Measurements from ENCODE around the gene MAN1C1. TPM values are rescaled to one million over a fixed set of nuclear protein-coding genes. Genes with fewer than 3 reads are reported as not detected.

The MAN1C1 gene
- total RNA-seq, 2 donors from 2014 or later: 8.8 to 15.3 TPM

- DNase-seq (ENCODE audit: low spot score in 2 of 2): no peak
- peak overlapping the region in 1 of 2 donors; percentile 44 for H3K27ac Mint-ChIP-seq
Measured at GRCh38 chr1:25750923-25751605, 134.5 kb downstream of the MAN1C1 start.

DNA sequence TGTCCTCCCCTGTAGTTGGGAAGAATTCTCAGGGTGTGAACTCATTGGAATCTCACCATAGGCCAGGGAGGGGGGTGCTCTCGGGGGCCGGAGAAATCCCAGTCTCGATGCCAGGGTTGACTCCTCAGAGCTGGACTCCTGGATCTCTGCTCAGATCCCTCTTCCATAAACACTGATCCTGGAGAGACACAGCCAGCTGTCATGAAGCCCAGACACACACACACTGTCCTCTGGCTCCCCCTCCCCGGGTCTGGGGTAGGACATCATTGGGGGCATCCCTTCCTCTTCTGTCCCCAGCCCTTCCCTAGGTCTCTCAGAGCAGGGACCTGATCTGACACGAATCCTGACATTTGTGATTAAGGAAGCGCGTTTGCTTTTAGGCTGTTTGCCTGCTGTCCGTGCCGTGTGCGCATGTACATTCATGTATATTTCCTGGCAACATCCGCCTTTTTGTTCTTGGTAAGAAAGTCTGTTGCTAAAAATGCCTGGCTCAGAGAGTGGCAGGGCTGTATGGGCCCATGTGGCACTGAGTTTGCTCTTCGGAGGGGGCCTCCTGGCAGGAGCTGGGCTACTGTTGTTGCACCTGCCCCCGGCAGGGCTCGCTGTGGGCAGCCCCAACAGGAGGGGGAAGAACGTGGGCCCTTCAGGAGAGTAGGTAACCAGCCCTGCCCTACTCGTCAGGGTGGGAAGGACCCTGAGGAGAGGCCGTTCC, 138.0 kb downstream of the MAN1C1 start:
- no peak for DNase-seq (ENCODE audit: low spot score in 2 of 2)
- Mint-ChIP-seq H3K27ac (peak overlapping the region; percentile 87 to 94), H3K9me3 (no peaks in the 10 kb centered on the region), H3K36me3 (no peaks in the 10 kb centered on the region)
- ATAC-seq: peak; percentile 72 to 75

More at GRCh38 chr1:25750923-25751605, 134.5 kb downstream of the MAN1C1 start:
- H3K36me3 Mint-ChIP-seq: no peaks in the 10 kb centered on the region
- ATAC-seq: no peak
- H3K9me3 Mint-ChIP-seq: no peaks in the 10 kb centered on the region

DNA sequence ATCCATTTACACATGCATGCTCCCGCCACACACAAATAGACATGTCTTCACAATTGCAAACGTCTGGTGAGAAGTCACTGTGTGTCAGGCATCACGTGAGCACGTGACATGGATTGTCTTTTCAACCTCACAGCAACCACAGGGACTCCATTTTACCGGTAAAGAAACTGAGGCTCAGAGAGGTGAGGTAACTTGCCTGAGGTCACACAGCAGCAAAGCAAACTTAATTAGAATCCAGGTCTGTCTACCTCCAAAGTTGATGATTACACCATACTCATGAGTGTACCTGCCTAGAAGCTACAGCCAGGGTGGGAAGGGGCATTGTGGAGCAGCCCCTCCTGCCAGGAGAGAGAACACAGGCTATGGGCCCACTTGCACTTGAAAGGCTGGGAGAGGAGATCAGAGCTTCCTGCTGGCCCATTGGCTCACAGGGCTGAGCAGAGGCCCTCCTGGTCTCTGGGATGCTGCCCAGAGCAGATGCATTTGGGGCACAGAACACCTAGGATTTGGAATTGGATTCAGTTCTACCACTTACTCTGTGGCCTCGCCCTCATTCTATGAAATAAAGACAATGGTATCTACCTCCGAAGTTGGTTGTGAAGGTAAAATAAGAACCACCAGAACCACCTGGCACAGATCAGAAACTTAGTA, 139.0 kb downstream of the MAN1C1 start:
- H3K36me3 Mint-ChIP-seq: no peaks in the 10 kb centered on the region

DNA sequence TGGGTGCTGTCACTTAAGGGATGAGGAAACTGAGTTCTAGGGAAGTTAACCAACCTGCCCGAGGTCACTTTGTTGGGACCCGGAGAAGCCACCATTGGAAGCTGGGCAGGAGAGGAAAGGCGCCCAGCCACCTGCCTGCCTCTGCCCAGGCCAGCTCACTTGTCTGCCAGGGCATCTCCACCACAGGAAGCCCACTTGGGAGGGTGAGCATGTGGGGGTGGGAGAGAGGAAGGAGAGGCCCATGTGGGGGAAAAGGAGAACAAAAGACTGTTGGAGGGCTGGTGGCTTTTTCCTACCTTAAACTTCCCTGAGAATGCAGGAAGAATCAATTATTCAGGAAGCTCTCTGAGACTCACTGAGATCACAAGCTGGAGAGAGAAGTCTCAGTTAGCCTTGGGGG, 139.6 kb downstream of the MAN1C1 start:
- no peaks in the 10 kb centered on the region for H3K9me3 Mint-ChIP-seq
- no peak for ATAC-seq
- peak overlapping the region in 1 of 2 donors; percentile 57 for H3K27ac Mint-ChIP-seq
- DNase-seq (ENCODE audit: low spot score in 2 of 2): no peak
- no peaks in the 10 kb centered on the region for H3K36me3 Mint-ChIP-seq

More for the DNA sequence above, 139.0 kb downstream of the MAN1C1 start:
- Mint-ChIP-seq H3K9me3 (no peaks in the 10 kb centered on the region), H3K27ac (peak overlapping the region; percentile 57 to 87)
- DNase-seq (ENCODE audit: low spot score in 2 of 2) (no peak), ATAC-seq (peak in 1 of 2 donors; percentile 19)

DNA sequence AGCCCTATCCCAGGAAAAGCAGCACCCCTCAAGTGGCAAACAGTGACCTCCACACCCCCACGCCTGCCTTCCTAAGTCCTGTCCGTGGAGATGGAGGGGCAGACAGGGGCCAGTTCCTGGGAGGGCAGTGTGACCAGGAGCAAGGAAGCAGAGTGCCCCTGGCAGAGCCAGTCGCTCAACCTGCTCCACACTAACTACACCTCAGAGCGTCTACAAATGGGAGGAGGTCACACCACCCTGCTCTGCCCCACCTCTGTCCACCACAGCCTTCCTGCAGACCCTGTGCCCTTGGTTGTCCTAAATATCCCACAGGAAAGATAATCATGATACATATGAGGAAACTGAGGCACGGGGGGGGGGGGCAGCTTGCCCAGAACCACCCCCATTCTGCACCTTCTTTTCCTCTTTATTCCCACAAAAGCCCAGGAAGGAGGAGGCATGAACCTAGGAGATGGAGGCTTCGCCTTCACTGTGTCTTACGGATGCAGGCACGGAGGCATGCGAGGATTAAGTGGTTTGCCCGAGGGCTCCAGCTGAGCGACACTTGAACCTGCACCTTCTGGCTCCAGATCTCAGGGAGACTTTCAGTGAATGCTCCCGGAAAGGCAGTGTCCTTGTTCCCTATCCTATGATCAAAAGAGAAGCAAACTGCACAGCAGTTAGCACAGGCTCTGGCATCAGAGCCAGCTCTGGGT, 140.7 kb downstream of the MAN1C1 start:
- DNase-seq (ENCODE audit: low spot score in 2 of 2) (no peak), ATAC-seq (no peak)
- Mint-ChIP-seq H3K9me3 (no peaks in the 10 kb centered on the region), H3K27ac (no peak overlapping the region), H3K36me3 (no peaks in the 10 kb centered on the region)

DNA sequence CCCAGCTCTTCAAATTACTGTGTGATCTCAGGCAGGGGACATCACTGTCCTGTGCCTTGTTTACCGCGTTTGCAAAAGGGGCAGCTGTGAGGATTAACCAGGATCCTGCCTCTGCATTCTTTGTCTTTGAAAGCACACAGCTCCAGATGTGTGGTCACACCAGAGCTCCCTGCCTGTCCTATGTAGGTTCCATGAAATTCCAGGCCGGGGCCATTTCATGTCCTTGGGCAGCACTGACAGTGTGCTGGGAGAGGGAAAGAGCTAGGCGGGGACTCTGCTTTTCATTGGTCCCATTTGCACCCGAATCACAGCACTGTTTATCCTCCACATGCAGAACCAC, 141.2 kb downstream of the MAN1C1 start:
- Mint-ChIP-seq H3K9me3 (no peaks in the 10 kb centered on the region), H3K36me3 (no peaks in the 10 kb centered on the region), H3K27ac (no peak overlapping the region)
- no peak for DNase-seq (ENCODE audit: low spot score in 2 of 2)
- ATAC-seq: no peak

DNA sequence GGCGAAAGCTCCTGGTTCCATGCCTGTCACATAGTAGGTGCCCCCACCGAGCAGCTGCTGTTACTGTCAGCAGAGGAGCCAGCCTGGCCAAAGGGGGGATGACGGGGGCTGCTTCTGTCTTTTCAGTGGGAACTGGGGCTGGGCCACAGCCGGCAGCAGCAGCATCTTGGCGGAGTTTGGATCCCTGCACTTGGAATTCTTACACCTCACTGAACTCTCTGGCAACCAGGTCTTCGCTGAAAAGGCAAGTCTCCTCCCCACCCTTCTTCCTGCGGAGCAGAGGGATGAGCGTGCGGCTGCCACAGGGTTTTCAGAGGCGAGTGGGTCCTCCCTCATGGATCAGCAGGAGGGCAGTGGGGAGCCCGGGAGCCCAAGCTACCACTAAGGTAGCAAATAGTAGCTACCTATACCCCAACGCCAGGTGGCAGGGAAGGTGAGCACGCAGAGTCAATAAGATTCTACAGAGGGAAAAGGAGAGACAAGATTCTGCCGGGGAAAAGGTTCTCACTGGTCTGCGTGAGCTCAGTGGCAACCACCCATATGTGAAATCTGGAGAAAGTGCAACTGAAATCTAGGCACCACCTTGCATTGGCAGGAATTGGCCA, 142.0 kb downstream of the MAN1C1 start:
- no peaks in the 10 kb centered on the region for H3K36me3 Mint-ChIP-seq
- DNase-seq (ENCODE audit: low spot score in 2 of 2) (no peak), ATAC-seq (no peak)
- no peak overlapping the region for H3K27ac Mint-ChIP-seq
- H3K9me3 Mint-ChIP-seq: no peaks in the 10 kb centered on the region

GRCh38 chr1:25760122-25760719, 143.6 kb downstream of the MAN1C1 start:
- Mint-ChIP-seq H3K9me3 (no peaks in the 10 kb centered on the region), H3K36me3 (no peaks in the 10 kb centered on the region), H3K27ac (peak overlapping the region in 1 of 2 donors; percentile 46)
- ATAC-seq: no peak
- DNase-seq (ENCODE audit: low spot score in 2 of 2): no peak

DNA sequence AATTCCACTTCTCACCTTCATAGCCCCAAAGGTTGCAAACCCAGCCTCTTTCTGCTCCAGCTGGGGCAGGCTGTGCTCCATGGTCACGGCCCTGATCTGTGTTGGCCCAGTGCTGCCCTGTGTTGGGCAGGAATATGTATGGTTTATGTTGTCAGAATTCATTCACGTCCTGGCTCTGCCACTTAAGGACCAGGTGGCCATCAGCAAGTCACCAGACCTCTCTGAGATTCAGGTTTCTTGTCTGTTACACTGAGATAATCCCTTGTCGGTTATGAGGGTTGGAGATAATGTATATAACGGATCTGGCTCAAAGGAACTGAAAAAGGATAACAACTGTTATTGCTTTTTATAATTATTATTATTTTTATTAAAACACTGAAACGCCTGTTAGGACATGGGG, 144.3 kb downstream of the MAN1C1 start:
- DNase-seq (ENCODE audit: low spot score in 2 of 2) (no peak), ATAC-seq (no peak)
- Mint-ChIP-seq H3K27ac (no peak overlapping the region), H3K9me3 (no peaks in the 10 kb centered on the region), H3K36me3 (no peaks in the 10 kb centered on the region)

GRCh38 chr1:25763493-25763892, 146.9 kb downstream of the MAN1C1 start:
- Mint-ChIP-seq H3K36me3 (no peaks in the 10 kb centered on the region), H3K9me3 (no peaks in the 10 kb centered on the region), H3K27ac (no peak overlapping the region)
- DNase-seq (ENCODE audit: low spot score in 2 of 2) (no peak), ATAC-seq (no peak)

DNA sequence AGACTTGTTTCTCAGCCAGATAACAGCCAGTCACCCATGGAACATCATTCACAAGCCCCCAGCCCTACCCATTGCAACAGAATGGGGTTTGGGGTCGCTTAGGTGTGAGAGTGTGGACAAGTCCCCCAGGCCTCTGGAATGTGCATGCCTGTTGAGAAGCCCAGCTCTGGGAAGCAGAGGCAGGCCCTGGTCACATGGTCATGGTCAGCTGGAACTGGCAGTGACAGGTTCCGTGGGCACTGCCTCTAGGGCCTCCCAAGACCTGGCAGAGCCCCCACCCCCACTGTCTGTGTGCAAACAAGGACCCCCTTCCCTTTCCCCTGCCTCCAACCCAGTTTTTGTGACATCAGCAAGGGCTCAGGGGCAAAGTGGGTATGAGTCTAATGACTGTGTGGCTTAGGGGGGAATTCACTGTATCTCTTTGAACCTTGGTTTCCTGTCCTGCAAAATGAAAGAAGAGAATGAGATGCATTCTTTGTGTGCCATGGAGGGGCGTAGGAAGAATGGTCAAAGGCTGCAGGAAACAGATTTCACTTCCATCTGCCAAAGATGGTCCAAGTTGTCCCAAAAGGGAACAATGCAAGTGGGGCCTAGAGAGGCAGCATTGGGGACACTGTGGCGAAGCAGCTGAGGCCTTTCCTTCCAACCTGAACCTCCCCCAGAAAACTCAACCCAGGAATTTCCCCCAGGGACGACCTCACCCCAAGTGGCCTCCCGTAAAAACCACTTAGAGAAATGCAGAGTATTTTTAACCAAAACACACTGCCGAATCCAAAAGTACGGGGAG, 148.7 kb downstream of the MAN1C1 start:
- Mint-ChIP-seq H3K27ac (peak overlapping the region in 1 of 2 donors; percentile 60), H3K9me3 (no peaks in the 10 kb centered on the region), H3K36me3 (no peaks in the 10 kb centered on the region)
- no peak for ATAC-seq
- no peak for DNase-seq (ENCODE audit: low spot score in 2 of 2)

- H3K36me3 Mint-ChIP-seq: no peaks in the 10 kb centered on the region
- ATAC-seq (peak in 1 of 2 donors; percentile 17), DNase-seq (ENCODE audit: low spot score in 2 of 2) (no peak)
- H3K27ac Mint-ChIP-seq: peak overlapping the region; percentile 16 to 60
- no peaks in the 10 kb centered on the region for H3K9me3 Mint-ChIP-seq
Measured at GRCh38 chr1:25765923-25766589, 149.5 kb downstream of the MAN1C1 start.

DNA sequence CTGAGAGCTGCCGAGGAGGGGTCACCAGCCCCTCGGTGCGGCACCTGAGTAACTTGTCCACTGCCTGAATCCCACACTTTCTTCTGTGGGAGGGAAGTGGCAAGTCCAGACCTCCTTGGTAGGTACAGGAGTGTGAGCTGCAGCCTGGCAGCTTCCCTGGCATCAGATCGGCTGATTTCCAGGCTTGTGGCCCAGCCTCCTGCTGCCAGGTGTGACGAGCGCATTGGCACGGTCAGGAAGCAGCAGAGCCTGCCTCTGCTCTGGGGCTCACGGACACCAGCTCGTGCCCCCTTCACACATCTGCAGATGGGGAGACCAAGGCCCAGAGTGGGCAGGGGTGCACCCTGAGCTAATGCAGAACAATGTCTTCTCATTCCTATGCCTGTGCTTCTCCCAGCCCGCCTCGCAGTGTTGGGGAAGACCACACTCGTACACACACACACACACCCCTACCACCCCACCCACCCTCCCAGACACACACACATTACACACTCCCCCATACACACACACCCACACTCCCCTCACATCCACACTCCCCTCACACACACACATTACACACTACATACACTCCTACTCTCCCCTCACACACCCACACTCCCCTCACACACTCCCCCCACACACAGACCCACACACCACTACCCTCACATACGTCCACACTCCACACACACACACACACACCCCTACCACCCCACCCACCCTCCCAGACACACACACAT, 150.3 kb downstream of the MAN1C1 start:
- DNase-seq (ENCODE audit: low spot score in 2 of 2) (no peak), ATAC-seq (no peak)
- H3K27ac Mint-ChIP-seq: peak overlapping the region in 1 of 2 donors; percentile 16
- no peaks in the 10 kb centered on the region for H3K36me3 Mint-ChIP-seq
- no peaks in the 10 kb centered on the region for H3K9me3 Mint-ChIP-seq

- Mint-ChIP-seq H3K36me3 (no peaks in the 10 kb centered on the region), H3K27ac (no peak overlapping the region)
Measured at GRCh38 chr1:25767437-25767770, 150.8 kb downstream of the MAN1C1 start.

GRCh38 chr1:25768999-25769398, 152.4 kb downstream of the MAN1C1 start:
- no peaks in the 10 kb centered on the region for H3K9me3 Mint-ChIP-seq
- no peak for DNase-seq (ENCODE audit: low spot score in 2 of 2)
- H3K36me3 Mint-ChIP-seq: peaks cover 5 to 6% of the 10 kb centered on the region in 2 donors
- H3K27ac Mint-ChIP-seq: no peak overlapping the region
- ATAC-seq: no peak

More at GRCh38 chr1:25767437-25767770, 150.8 kb downstream of the MAN1C1 start:
- H3K9me3 Mint-ChIP-seq: no peaks in the 10 kb centered on the region
- DNase-seq (ENCODE audit: low spot score in 2 of 2) (no peak), ATAC-seq (no peak)

Data from activated naive CD4-positive, alpha-beta T cell treated with anti-CD3 and anti-CD28 coated beads, Interleukin-2, amount 50 U/mL, for 72 hours (primary cell).